Measurements from ENCODE around the gene PRR19.

Gene PRR19

GRCh38 chr19:42271045-42271419 lies 30.9 kb upstream of the PRR19 start:
- no peak for DNase-seq

- no peak for DNase-seq
These were observed 29.9 kb upstream of the PRR19 start for GRCh38 chr19:42271861-42272534.

DNA sequence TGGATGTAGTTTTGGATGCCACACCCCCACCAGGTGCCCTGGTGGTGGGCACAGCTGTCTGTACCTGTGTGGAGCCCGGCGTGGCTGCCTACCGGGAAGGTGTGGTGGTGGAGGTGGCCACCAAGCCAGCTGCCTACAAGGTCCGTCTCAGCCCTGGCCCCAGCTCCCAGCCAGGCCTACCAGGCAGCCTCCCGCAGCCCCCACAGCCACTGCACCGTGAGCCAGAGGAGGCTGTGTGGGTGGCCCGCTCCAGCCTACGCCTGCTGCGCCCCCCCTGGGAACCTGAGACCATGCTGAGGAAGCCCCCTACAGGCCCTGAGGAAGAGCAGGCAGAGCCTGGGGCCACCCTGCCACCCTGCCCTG lies 29.4 kb upstream of the PRR19 start:
- no peak for DNase-seq

GRCh38 chr19:42272989-42273406 lies 28.9 kb upstream of the PRR19 start:
- DNase-seq, result no peak

DNA sequence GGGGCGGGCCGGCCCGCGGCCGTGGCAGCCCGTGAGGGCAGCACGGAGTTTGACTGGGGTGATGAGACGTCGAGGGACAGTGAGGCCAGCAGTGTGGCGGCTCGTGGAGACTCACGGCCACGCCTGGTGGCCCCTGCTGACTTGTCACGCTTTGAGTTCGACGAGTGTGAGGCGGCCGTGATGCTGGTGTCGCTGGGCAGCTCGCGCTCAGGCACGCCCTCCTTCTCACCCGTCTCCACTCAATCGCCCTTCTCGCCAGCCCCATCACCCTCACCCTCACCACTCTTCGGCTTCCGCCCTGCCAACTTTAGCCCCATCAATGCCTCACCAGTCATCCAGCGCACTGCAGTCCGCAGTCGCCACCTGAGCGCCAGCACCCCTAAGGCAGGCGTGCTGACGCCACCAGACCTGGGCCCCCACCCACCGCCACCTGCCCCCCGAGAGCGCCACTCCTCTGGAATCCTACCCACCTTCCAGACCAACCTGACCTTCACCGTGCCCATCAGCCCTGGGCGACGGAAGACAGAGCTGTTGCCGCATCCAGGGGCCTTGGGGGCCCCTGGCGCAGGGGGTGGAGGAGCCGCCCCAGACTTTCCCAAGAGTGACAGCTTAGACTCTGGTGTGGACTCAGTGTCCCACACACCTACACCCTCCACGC lies 28.4 kb upstream of the PRR19 start:
- no peak for DNase-seq

GRCh38 chr19:42274065-42274682 lies 27.8 kb upstream of the PRR19 start:
- DNase-seq, result no peak

- DNase-seq, result no peak
These were observed 26.8 kb upstream of the PRR19 start for GRCh38 chr19:42275103-42275502.

GRCh38 chr19:42275517-42275916 lies 26.4 kb upstream of the PRR19 start:
- no peak for DNase-seq

DNA sequence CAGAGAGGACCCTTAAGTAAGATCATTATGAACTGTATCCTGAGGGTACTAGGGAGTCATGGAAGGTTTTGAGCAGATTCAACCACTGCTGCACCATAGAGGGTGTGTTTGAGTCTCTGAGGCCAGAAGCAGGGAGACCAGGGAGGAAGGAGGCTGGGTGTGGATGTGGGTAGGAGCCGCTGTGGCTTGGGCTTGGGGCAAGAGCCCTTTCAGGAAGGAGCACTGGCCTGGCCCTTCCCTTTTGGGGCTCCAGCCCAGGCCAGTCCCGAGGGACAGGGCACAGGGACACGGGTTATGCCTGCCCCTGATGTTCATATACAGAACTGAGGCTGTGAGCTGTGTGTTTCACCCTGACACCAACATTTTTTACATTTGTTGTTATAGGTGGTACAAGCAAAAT lies 25.6 kb upstream of the PRR19 start:
- peak; percentile 34 to 64 (median 56) for DNase-seq

DNA sequence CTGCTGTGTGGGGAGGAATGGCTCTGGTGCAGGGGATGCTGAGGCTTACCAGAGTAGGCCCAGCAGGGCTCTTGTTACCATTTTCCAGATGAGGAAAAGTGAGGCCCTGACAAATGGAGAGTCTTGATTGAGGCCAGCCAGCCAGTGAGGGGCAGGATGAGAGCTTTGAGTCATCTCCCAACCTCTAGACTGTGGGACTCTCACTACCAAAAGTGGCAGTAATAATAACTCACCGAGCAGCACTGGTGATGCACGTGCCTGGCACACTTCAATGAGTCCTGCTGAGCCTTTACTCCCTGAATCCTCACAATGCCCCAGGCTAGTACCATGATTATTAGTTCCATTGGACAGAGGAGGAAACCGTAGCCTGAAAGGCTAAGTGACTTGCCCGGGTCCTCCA lies 25.1 kb upstream of the PRR19 start:
- DNase-seq, result no peak

DNA sequence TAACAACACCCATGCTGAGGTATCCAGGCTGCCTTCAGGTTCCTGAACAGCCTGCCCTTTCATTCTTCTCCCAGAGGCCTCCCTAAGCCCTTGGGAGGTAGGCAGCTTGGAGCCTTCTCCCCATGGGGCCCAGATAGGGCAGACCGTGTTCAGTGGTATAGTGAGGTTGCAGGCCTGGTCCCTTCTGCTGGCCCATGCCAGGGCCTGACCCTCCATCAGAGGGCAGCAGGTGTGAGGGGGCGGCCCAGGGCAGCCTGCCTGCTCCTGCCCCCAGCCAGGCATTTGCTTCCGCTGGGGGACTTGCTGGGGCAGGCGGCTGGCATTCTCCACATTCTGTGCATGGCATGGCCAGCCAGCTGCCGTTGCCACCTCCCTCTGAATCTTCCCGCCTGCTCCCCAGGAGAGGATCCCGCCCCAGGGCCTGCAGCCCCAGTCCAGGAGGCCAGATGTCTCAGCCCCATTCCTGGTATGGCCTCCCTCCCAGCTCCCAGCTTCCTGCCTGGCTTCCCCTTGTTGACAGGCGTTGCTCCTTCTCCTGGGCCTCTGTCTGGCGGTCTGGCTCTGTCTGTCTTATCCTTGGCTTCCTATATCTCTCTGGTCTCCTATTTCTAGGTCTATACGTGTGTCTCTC lies 24.0 kb upstream of the PRR19 start:
- no peak for DNase-seq

GRCh38 chr19:42278452-42279154 lies 23.3 kb upstream of the PRR19 start:
- DNase-seq, result no peak

DNA sequence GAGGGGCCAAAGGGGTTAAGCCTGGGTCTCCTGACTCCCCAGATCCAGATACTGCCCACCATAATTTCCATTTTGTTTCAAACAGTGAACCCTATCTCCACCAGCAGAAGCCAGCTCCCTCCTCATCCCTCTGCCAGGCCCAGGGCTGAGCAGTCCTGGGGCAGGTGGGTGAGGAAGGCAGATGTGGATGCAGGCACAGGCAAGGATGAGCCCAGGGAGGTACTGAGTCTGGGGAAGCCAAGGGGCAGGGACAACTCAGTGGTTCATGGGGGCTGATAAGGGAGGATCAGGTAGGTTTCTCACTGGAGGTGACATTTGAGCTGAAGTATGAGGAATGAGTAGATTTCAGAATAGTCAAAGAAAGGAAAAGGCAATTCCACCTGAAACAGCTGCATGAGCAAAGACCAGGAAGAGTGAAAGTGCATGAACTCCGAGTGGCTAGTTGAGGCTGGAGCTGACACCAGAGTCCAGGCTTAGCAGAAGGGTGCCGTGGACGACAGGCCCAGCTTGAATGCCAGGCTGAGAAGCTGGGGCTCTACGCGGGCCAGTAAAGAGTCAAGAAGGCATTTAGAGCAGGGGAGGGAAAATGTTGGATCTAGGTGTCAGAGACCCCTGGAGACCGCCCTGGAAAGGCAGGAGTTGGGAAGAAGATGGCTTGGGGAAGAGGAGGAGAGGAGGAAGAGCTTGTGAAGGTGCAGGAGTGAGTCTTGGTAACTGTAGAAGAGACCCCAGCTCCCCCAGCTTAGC lies 22.6 kb upstream of the PRR19 start:
- no peak for DNase-seq

DNA sequence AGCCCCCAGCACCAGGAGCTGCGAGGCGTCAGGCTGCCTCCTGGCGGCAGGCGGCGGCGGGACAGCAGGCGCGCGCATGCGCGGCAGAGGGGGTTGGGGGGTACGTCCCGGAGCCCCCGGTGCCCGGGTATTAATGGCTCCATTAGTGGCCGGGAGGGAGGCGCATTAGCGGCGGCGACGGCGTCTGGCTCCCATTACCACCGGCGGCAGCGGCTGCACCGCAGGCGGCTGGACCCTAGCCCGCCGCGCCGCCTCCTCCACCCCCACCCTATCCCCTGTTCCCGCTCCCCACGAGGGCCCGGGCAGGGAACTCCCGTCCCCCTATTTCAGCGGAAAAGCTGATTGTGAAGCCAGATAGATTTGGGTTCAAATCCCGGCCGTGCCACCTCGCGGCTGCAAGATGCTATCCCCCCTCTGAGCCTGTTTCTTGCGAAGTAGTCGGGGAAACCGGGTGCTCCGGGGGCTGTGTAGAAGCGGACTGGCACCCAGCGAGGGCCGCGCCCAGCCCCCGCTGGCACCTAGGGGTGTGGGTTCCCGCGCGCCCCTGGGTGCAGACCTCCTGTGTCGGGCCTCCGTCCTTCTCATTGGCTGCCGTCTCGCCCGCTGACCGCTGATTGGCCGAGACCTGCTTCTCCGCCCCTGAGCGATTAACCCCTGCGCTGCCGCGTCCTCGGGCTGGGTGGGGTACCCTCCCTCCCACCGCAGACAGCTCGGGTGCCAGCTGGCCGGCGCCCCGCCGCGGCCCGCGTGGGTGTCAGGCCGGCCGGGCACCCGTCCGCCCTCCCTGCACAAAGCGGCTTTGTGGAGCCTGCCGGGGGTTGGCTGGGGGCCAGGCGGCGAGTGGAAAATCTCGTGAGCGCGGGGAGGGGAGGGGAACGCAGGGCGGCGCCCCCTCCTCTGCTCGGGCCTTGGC lies 21.8 kb upstream of the PRR19 start:
- DNase-seq, result peak; percentile 77 to 89 (median 86)

DNA sequence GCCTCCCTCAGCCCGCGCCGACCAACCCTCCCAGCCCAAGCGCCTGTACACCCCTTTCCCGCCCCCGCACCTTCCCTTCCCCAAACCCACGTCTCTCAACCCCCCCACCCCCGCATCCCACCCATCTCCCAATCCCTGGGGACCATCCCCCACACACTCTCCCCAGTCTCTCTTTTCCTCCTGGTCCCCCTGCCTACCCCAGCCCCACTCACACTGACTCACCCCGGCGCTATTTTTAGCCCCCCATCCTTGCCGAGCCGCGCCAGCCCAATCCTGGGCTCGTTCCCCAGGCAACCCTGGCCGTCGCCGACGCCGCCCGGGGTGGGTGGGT lies 21.2 kb upstream of the PRR19 start:
- peak in 1 of 4 experiments; percentile 57 for DNase-seq

GRCh38 chr19:42281146-42281826 lies 20.6 kb upstream of the PRR19 start:
- peak in 2 of 4 experiments; percentile 36 to 49 for DNase-seq

DNA sequence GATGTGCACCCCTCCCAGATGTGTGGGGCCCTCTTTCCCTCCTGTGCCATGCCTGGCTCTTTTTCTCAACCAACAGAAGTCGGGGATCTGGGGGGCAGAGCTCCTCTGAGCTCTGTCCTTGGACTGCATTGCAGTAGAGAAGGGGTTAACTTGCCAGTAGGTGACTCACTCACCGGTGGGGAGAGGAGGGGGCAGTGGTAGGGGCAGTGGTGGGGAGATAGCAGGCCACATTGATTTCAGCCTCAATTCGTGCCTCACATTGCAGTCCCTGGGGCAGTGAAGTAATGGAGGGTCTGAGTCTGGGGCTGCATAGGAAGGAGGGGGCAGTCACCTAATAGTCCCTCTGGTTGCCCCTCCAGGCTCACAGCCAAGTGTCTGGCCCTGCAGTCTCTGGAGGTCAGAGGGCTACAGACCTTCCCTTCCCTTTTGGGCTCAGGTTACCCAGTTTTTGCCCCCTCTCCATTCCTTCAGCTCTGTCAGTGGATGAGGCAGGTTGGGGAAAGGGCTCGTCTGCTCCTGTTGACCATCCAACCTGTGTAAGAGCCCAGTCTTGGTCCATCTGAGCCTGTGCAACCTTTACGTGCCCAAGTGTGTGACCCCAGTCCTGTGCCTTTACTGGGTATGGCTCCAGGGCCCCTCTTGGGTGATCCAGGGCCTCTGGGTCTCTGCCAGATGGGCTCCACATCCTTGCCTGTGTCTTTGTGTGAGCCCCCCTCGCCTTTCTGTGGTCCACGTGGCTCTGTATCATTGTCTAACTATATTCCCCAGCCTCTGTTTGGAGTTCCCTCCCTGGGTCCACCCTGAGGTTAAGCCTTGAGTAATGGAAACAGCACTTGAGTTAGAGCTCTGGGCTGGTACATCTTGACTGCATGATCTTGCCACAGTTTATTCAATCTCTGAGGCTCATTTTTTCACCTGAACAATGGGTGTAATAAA lies 19.8 kb upstream of the PRR19 start:
- no peak for DNase-seq

DNA sequence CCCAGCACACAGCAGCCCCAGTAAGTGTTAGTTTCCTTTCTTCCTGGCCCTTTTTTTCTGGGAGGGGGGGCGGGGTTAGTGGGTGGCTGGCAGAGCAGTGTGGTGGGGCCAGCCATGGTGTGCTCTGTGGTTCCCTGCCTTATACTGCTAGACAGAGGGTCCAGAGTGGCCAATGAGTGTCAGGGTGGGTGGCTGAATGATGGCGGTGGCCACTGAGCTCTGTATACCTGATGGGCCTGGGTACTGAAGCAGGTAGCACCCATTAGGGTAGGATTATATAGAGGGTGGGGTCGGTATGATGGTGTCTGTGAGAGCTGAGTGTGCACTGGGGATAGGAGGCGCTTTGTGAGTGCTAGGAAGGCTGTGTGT lies 19.1 kb upstream of the PRR19 start:
- no peak for DNase-seq

DNA sequence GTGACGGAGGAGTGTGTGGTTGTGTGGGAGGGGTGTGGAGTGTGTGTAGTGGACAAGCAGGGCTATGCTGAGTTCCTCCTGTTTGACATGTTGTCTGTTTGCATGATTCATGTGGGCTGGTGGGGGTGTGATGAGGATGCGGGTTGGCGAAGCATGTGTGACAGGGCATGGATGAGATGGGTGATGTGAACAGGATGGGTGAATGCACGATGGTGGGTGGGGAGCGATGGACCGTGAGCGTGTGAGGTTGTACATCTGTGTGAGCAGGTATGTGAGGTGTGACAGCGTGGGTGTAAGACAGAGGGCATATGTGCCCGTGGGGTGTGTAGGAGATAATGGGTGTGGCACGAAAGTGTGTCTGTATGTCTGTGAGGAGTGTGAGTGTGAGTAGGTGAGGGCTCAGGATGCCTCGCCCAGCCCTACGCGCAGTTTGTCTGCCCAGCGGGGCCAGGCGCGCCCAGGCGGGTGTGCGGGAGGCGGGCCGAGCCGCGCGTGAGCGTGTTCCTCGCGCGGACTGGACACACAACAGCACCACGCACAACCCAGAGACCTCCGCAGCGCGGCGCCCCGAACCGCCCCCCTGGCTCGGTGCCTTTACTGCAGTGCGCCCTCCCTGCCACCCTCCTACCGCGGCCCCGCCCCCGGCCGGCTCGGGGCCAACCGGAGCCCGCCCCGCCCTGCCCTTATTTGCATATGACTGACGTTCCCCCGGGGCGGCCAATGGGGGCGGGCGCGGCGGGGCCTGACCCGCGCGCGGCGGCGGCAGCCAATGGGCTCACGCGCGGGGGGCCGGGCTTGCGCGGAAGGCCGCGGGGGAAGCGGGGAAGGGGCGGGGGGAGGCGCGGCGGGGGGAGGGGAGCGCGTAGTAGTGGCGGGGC lies 18.5 kb upstream of the PRR19 start:
- peak; percentile 96 to 99 (median 98) for DNase-seq

All from suppressor macrophage (primary cell).